IMR-90 (cell line): Measurements from ENCODE around the gene OR7C2.

Experiments used
- CEBPB ChIP-seq: IDR thresholded peaks from 2 replicates; pipeline ENCODE4 v1.6.1; 2012; ENCODE audit warnings: low read depth, low read length, improper control_type of control experiment
- CHD1 ChIP-seq: IDR thresholded peaks from 2 replicates; pipeline ENCODE4 v1.6.1; 2012; ENCODE audit warnings: low read depth, low read length, improper control_type of control experiment
- CTCF ChIP-seq: conservative IDR thresholded peaks from 2 replicates; pipeline ENCODE4 v1.5.1; 2012; ENCODE audit warnings: mild to moderate bottlenecking, low read depth, low read length, improper control_type of control experiment
- MXI1 ChIP-seq: IDR thresholded peaks from 2 replicates; pipeline ENCODE4 v1.6.1; 2012; ENCODE audit warnings: low read depth, mild to moderate bottlenecking, low read length, moderate library complexity, borderline replicate concordance
- POLR2A ChIP-seq: IDR thresholded peaks from 2 replicates; pipeline ENCODE4 v1.6.1; 2012; ENCODE audit warnings: mild to moderate bottlenecking, low read depth, low read length
- RAD21 ChIP-seq: IDR thresholded peaks from 2 replicates; pipeline ENCODE4 v1.6.1; 2012; ENCODE audit warnings: low read length, improper control_type of control experiment
- SMC3 ChIP-seq: fragments of 150-350 bp; IDR thresholded peaks from 2 replicates; pipeline ENCODE4 v1.6.1; 2016; ENCODE audit warnings: low read depth, mild to moderate bottlenecking, antibody characterized with exemption, low read length, moderate library complexity
- USF2 ChIP-seq: fragments of 150-350 bp; IDR thresholded peaks from 2 replicates; pipeline ENCODE4 v1.6.1; 2017; ENCODE audit warnings: mild to moderate bottlenecking, antibody characterized with exemption, low read length, low read depth

GRCh38 chr19:14977128-14977527 lies 35.8 kb downstream of the OR7C2 start:
- TF ChIP-seq CTCF: no peak
- TF ChIP-seq RAD21: no peak
- no peak for TF ChIP-seq SMC3
- TF ChIP-seq POLR2A: no peak
- TF ChIP-seq CEBPB: no peak
- no peak for TF ChIP-seq MXI1
- TF ChIP-seq USF2: no peak
- TF ChIP-seq CHD1: no peak
